ENCODE measurements around the gene COASY. TPM values are rescaled to one million over a fixed set of nuclear protein-coding genes. Genes with fewer than 3 reads are reported as not detected.

Gene COASY
- total RNA-seq, 2 donors from 2014 or later: 52.6 to 80.5 TPM

DNA sequence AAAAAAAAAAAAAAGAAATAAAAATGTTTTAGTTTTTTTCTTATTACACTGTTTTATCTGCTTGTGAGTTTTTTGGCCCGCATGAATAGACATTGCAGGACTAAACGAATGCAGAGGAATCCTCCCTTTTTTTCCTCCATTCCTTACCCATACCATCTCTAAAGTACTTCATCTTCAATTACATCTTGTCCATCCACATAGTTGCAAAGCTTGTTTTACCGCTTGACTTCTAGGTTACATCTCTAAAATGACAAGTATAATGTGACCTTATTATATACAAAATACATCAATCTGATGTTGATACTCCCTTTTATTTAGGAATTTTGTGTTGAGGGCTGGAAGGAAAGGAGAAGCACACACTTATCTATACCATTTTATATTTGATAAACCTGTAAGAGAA is 34.4 kb downstream of the COASY start:
- TF ChIP-seq POLR2A (IDR thresholded peaks at IDR 0.05) (no peak), POLR2AphosphoS5 (IDR thresholded peaks at IDR 0.05) (no peak)
- TF ChIP-seq, protein P1, sequence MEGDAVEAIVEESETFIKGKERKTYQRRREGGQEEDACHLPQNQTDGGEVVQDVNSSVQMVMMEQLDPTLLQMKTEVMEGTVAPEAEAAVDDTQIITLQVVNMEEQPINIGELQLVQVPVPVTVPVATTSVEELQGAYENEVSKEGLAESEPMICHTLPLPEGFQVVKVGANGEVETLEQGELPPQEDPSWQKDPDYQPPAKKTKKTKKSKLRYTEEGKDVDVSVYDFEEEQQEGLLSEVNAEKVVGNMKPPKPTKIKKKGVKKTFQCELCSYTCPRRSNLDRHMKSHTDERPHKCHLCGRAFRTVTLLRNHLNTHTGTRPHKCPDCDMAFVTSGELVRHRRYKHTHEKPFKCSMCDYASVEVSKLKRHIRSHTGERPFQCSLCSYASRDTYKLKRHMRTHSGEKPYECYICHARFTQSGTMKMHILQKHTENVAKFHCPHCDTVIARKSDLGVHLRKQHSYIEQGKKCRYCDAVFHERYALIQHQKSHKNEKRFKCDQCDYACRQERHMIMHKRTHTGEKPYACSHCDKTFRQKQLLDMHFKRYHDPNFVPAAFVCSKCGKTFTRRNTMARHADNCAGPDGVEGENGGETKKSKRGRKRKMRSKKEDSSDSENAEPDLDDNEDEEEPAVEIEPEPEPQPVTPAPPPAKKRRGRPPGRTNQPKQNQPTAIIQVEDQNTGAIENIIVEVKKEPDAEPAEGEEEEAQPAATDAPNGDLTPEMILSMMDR (IDR thresholded peaks at IDR 0.05): no peak
- WGBS: 63% methylated on average over 3 of the region's 3 CpGs
- Histone ChIP-seq H3K27ac (no peak overlapping the region), H3K4me1 (replicated peaks) (no peaks in the 10 kb centered on the region), H3K36me3 (no peaks in the 10 kb centered on the region), H3K9me3 (no peaks in the 10 kb centered on the region), H3K4me3 (no peak overlapping the region), H3K27me3 (replicated peaks; ENCODE audit: insufficient read depth) (no peaks in the 10 kb centered on the region)
- intact Hi-C loops (cut with DNase I): no loop called here
- no peak for DNase-seq (ENCODE audit: low spot score)

DNA sequence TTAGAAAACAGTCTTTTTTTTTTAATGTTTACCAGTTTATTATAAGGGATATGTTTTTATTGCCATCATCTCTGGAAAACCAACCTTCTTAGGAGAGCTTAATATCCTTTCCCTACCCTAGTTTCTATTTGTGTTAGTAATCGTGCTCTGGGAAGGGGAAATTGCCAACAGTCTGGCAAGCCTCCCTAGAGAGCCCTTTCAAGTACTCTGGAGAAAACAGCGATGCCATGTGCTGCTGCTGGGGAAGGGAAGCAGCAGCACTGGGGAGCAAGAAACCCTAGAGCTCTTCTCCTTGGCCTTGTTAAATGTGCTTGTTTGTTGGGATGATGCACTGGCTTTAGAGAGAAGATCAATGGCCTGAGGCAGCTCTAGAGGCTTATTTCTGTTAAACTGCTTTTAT is 37.0 kb downstream of the COASY start:
- no peaks in the 10 kb centered on the region for H3K36me3 ChIP-seq
- intact Hi-C loops (cut with DNase I): no loop called here
- DNase-seq (ENCODE audit: low spot score): no peak
- H3K9me3 ChIP-seq: no peaks in the 10 kb centered on the region
- 15% methylated on average over 2 of the region's 2 CpGs for WGBS
- TF ChIP-seq, protein P1 (IDR thresholded peaks at IDR 0.05): no peak
- TF ChIP-seq POLR2A (IDR thresholded peaks at IDR 0.05): no peak
- TF ChIP-seq POLR2AphosphoS5 (IDR thresholded peaks at IDR 0.05): no peak
- H3K27me3 ChIP-seq (replicated peaks; ENCODE audit: insufficient read depth): no peaks in the 10 kb centered on the region
- H3K4me3 ChIP-seq: no peak overlapping the region
- H3K4me1 ChIP-seq (replicated peaks): no peaks in the 10 kb centered on the region
- H3K27ac ChIP-seq: no peak overlapping the region

DNA sequence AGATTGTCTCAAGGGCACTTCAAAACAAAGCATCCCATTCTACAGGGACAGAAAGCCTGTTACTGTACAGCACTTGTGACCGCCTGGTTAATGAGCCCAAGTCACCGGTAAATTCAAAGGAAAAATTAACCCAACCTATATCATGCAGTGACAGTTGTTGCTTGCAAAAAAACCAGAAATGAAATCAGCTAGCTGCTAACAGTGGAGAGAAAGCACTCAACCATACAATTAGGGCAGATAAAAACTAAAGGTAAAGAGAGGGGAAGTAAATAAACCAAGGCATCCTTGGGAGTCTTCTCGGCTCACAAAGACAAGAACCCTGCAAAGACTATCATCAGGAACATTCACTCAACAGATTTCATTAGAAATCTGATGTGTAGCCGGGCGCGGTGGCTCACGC is 41.4 kb downstream of the COASY start:
- Histone ChIP-seq H3K27ac (no peak overlapping the region), H3K36me3 (no peaks in the 10 kb centered on the region), H3K4me1 (replicated peaks) (no peaks in the 10 kb centered on the region), H3K9me3 (no peaks in the 10 kb centered on the region), H3K27me3 (replicated peaks; ENCODE audit: insufficient read depth) (no peaks in the 10 kb centered on the region), H3K4me3 (no peak overlapping the region)
- 92% methylated on average over 7 of the region's 7 CpGs for WGBS
- intact Hi-C loops (cut with DNase I): no loop called here
- TF ChIP-seq, protein P1 (IDR thresholded peaks at IDR 0.05): no peak
- TF ChIP-seq POLR2AphosphoS5 (IDR thresholded peaks at IDR 0.05) (no peak), POLR2A (IDR thresholded peaks at IDR 0.05) (no peak)
- no peak for DNase-seq (ENCODE audit: low spot score)

DNA sequence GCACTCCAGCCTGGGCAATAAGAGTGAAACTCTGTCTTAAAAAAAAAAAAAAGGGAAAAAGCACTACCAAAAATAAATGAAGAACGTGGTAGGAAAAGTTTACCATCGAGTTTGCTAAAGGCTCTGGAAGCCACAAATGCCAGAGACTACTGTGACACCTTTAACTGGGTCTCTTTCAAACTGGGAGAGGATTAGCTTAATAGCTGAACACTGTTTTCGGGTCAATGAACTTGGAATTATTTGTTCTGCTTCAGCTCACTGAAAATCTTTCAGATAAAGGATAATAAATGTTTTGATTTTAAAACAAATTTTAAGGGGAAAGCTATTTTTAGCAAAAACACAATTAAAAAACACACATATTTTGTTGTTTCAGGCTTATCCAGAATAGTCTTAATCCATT is 45.8 kb downstream of the COASY start:
- 27% methylated on average over 3 of the region's 3 CpGs for WGBS
- peak overlapping the region in 1 of 2 donors; percentile 85 for H3K4me3 ChIP-seq
- intact Hi-C loops (cut with DNase I): loop anchor here (5.0 kb wide), 2 partner anchors 50 to 70 kb away; partner anchors contain the start of genes PLEKHH3 and TUBG2
- TF ChIP-seq, protein P1 (IDR thresholded peaks at IDR 0.05): no peak
- TF ChIP-seq POLR2A (IDR thresholded peaks at IDR 0.05): no peak
- no peak for TF ChIP-seq POLR2AphosphoS5 (IDR thresholded peaks at IDR 0.05)
- no peak for DNase-seq (ENCODE audit: low spot score)
- peaks cover 0 to 5% of the 10 kb centered on the region in 2 donors for H3K36me3 ChIP-seq
- H3K4me1 ChIP-seq (replicated peaks): no peaks in the 10 kb centered on the region
- peak overlapping the region; percentile 92 to 93 for H3K27ac ChIP-seq
- H3K27me3 ChIP-seq (replicated peaks; ENCODE audit: insufficient read depth): no peaks in the 10 kb centered on the region
- H3K9me3 ChIP-seq: no peaks in the 10 kb centered on the region

All from prostate gland (tissue), 2 donors.